Mammary epithelial cell (primary cell): ENCODE results near the gene TMEM252.

Experiments used
- EZH2 ChIP-seq: IDR thresholded peaks from 2 replicates; pipeline ENCODE4 v1.6.1; 2012; ENCODE audit warnings: low read length, inconsistent platforms, borderline replicate concordance
- TF ChIP-seq, protein P1 (sequence below), 2 donors: IDR thresholded peaks in 1 of 2; conservative IDR thresholded peaks in 1 of 2; 2 replicates each; pipeline ENCODE4 v1.5.1; 2011 to 2012; ENCODE audit warnings: inconsistent platforms in 2 of 2, low read length in 2 of 2, mild to moderate bottlenecking in 2 of 2, control low read depth in 1 of 2, low read depth in 1 of 2; ENCODE audit not compliant: insufficient read depth in 1 of 2; ENCODE audit errors: extremely low read depth in 1 of 2

DNA sequence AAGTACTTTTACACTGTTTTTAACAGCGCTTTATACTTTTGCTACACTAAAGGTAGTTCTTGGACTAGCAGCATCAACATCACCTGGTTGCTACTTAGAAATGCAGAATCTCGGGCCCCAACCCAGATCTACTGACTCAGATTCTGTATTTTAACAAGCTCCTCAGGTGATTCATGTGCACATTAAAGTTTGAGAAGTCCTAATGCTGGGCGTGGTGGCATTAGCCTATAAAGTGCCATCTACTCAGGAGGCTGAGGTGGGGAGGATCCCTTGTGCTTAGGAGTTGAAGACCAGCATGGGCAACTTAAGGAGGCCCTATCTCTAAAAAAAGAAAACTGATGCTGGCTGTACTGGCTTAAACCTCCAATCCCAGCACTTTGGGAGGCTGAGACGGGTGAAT is 26.7 kb downstream of the TMEM252 start:
- TF ChIP-seq, protein P1, sequence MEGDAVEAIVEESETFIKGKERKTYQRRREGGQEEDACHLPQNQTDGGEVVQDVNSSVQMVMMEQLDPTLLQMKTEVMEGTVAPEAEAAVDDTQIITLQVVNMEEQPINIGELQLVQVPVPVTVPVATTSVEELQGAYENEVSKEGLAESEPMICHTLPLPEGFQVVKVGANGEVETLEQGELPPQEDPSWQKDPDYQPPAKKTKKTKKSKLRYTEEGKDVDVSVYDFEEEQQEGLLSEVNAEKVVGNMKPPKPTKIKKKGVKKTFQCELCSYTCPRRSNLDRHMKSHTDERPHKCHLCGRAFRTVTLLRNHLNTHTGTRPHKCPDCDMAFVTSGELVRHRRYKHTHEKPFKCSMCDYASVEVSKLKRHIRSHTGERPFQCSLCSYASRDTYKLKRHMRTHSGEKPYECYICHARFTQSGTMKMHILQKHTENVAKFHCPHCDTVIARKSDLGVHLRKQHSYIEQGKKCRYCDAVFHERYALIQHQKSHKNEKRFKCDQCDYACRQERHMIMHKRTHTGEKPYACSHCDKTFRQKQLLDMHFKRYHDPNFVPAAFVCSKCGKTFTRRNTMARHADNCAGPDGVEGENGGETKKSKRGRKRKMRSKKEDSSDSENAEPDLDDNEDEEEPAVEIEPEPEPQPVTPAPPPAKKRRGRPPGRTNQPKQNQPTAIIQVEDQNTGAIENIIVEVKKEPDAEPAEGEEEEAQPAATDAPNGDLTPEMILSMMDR (conservative IDR thresholded peaks at IDR 0.05 in 1 of 2, IDR thresholded peaks at IDR 0.05 in 1 of 2; ENCODE audit: extremely low read depth in 1 of 2, insufficient read depth in 1 of 2, low read depth in 1 of 2, low read length in 2 of 2): no peak
- no peak for TF ChIP-seq EZH2
